HepG2 (cell line): ENCODE results near the gene PSORS1C1. TPM values are rescaled to one million over a fixed set of nuclear protein-coding genes. Genes with fewer than 3 reads are reported as not detected.

ENCODE experiments used
- ATAC-seq: fragments of 200-7000 bp; cut with Tn5 transposase; 3 replicates; pipeline ENCODE4 v1.9.1; 2020; ENCODE audit warnings: mild to moderate bottlenecking, moderate library complexity
- BruUV-seq: library from RNA; stranded (reverse); fragments of 400-500 nt; replicated peaks from 2 replicates; lab custom pipeline; 2021; lab: Mats Ljungman, UMichigan
- CTCF ChIA-PET: fragments of 300-600 bp; formaldehyde crosslinking; extraction: SDS; loops from one replicate; lab custom pipeline; 2021; ENCODE audit warnings: low total read pairs, inconsistent platforms, low intra/inter-chr PET ratio; lab: Yijun Ruan, JAX
- POLR2A ChIA-PET: fragments of 350-600 bp; sonication (Branson Sonifier 250); formaldehyde crosslinking; loops from one replicate; lab custom pipeline; 2020; ENCODE audit warnings: antibody characterized with exemption, inconsistent platforms; lab: Yijun Ruan, JAX
- DNase-seq: peaks from one replicate; pipeline ENCODE4 v3.0.0-alpha.2; 2015; ENCODE audit warnings: low spot score
- FAIRE-seq: peaks from 3 replicates; lab custom pipeline; 2011; peaks lifted over from hg19 to GRCh38; lab: Jason Lieb, UNC
- H2AFZ ChIP-seq: one replicate; pipeline ENCODE4 v1.6.1; 2011; ENCODE audit warnings: low read length, inconsistent platforms
- H3K27ac ChIP-seq: fragments of 300-600 bp; 3 replicates; pipeline ENCODE4 v1.8.0; 2011; ENCODE audit warnings: mixed run types, mild to moderate bottlenecking, mixed read lengths, low read length, inconsistent platforms; ENCODE audit not compliant: insufficient read depth; ENCODE audit errors: extremely low read length
- H3K27me3 ChIP-seq, 2 experiments: fragments of 200-600 bp in 1 of 2; 2 replicates in 1 of 2; 3 replicates in 1 of 2; pipeline versions ENCODE4 v1.6.0 to v1.8.0; 2011; ENCODE audit warnings: low read length in 2 of 2, mild to moderate bottlenecking in 2 of 2, moderate library complexity in 2 of 2, inconsistent platforms in 1 of 2; ENCODE audit not compliant: insufficient read depth in 2 of 2, control insufficient read depth in 1 of 2
- H3K36me3 ChIP-seq, 2 experiments: fragments of 200-600 bp in 1 of 2; replicated peaks in 1 of 2; 2 replicates in 1 of 2; 3 replicates in 1 of 2; pipeline versions ENCODE4 v1.5.1 to v1.8.0; 2011; ENCODE audit warnings: low read length in 2 of 2, inconsistent platforms in 1 of 2; ENCODE audit not compliant: insufficient read depth in 2 of 2, control insufficient read depth in 1 of 2
- H3K4me1 ChIP-seq: 2 replicates; pipeline ENCODE4 v1.5.1; 2012; ENCODE audit warnings: low read length, inconsistent platforms; ENCODE audit not compliant: insufficient read depth
- H3K4me2 ChIP-seq: 2 replicates; pipeline ENCODE4 v1.6.0; 2011; ENCODE audit warnings: low read depth, low read length, inconsistent platforms
- H3K4me3 ChIP-seq, 3 experiments: fragments of 200-600 bp in 1 of 3; sonication (generic), shearing (Covaris generic) in 1 of 3; replicated peaks in 1 of 3; 2 replicates each; pipeline ENCODE4 v1.5.1; 2011 to 2016; ENCODE audit warnings: low read length in 3 of 3, inconsistent platforms in 2 of 3, low read depth in 2 of 3, mild to moderate bottlenecking in 2 of 3, control low read depth in 1 of 3, mixed read lengths in 1 of 3; ENCODE audit not compliant: insufficient read depth in 1 of 3
- H3K79me2 ChIP-seq: one replicate; pipeline ENCODE4 v1.6.1; 2011; ENCODE audit warnings: low read length, inconsistent platforms; ENCODE audit not compliant: insufficient read depth
- H3K9ac ChIP-seq: 2 replicates; pipeline ENCODE4 v1.6.0; 2011; ENCODE audit warnings: mild to moderate bottlenecking, low read depth, low read length, inconsistent platforms; ENCODE audit not compliant: insufficient read depth
- H3K9me3 ChIP-seq: 2 replicates; pipeline ENCODE4 v1.5.1; 2012; ENCODE audit warnings: mild to moderate bottlenecking, low read length
- H4K20me1 ChIP-seq: 2 replicates; pipeline ENCODE4 v1.6.0; 2011; ENCODE audit warnings: inconsistent platforms, mild to moderate bottlenecking, low read length, moderate library complexity; ENCODE audit not compliant: insufficient read depth
- KAT7 ChIP-seq: IDR thresholded peaks from 2 replicates; pipeline ENCODE4 v1.6.1; 2018; ENCODE audit warnings: borderline replicate concordance, missing compliant biosample characterization
- SP1 ChIP-seq, 2 experiments: fragments of 450-650 bp in 1 of 2; sonication (generic) in 1 of 2; formaldehyde crosslinking in 1 of 2; IDR thresholded peaks; 2 replicates each; pipeline versions ENCODE4 v1.4.0 to v1.6.1; 2016 to 2020; ENCODE audit warnings: missing genetic modification reagents in 1 of 2
- YY1 ChIP-seq: IDR thresholded peaks from 2 replicates; pipeline ENCODE4 v1.6.1; 2011; ENCODE audit warnings: low read length, low read depth, moderate library complexity, mild to moderate bottlenecking; ENCODE audit not compliant: insufficient read depth, insufficient replicate concordance
- ZNF12 ChIP-seq: sonication (generic); formaldehyde crosslinking; IDR thresholded peaks from 2 replicates; pipeline ENCODE4 v1.5.0; 2020; ENCODE audit warnings: missing genetic modification reagents
- ZNF256 ChIP-seq: sonication (generic); formaldehyde crosslinking; conservative IDR thresholded peaks from 2 replicates; pipeline ENCODE4 v1.4.0; 2020; ENCODE audit warnings: missing genetic modification reagents
- ZNF274 ChIP-seq: sonication (generic); formaldehyde crosslinking; IDR thresholded peaks from 2 replicates; pipeline ENCODE4 v1.5.1; 2020; ENCODE audit warnings: mild to moderate bottlenecking, missing genetic modification reagents
- ZSCAN9 ChIP-seq: IDR thresholded peaks from 2 replicates; pipeline ENCODE4 v1.6.1; 2016; ENCODE audit warnings: borderline replicate concordance
- WGBS: methylation state at CpG from one replicate; pipeline ENCODE4 v1.1.6; 2017; ENCODE audit warnings: low lambda C conversion rate; 5-methylcytosine and 5-hydroxymethylcytosine counted together
- in situ Hi-C: cut with HindIII; loops from 2 replicates; pipeline ENCODE4 v1.10.0; 2017; ENCODE audit warnings: low pct_unique_long_range_greater_than_20kb; ENCODE audit not compliant: extremely low pct_ligation_motif_present
- intact Hi-C: fragments of 100-400 bp; cut with micrococcal nuclease; formaldehyde crosslinking; loops from one replicate; pipeline ENCODE4 v1.10.0; 2022; ENCODE audit not compliant: unreplicated experiment
- polyA plus RNA-seq, 8 experiments: library from polyadenylated mRNA; depleted of rRNA in 3 of 8; stranded (reverse) in 7 of 8; unstranded in 1 of 8; fragments of >200 nt; fragmentation: Illumina TruSeq in 4 of 8; extraction: Trizol in 4 of 8; gene quantifications; 2 replicates each; pipeline versions ENCODE4 v1.2.1 to v1.2.3, GENCODE V29; 2011 to 2016; ENCODE audit warnings: low read depth in 4 of 8, missing spikeins in 1 of 8, mixed read lengths in 1 of 8; ENCODE audit not compliant: insufficient read depth in 1 of 8
- total RNA-seq, 5 experiments: library from RNA; depleted of rRNA; stranded (reverse); fragments of >200 nt; fragmentation: Illumina TruSeq; extraction: Trizol; gene quantifications; 2 replicates each; pipeline ENCODE4 v1.2.3, GENCODE V29; 2016; ENCODE audit warnings: low read depth in 1 of 5
- TF ChIP-seq, protein P1 (sequence below): IDR thresholded peaks from 2 replicates; pipeline ENCODE4 v1.6.1; 2016; ENCODE audit warnings: low read depth, missing genetic modification reagents, missing compliant biosample characterization

Gene PSORS1C1
- total and polyA plus RNA-seq, 2 of the 13 experiments (the other 11 are each of a cell fraction or from before 2014, with no cell fraction given), result 0.01 to 0.02 TPM

DNA sequence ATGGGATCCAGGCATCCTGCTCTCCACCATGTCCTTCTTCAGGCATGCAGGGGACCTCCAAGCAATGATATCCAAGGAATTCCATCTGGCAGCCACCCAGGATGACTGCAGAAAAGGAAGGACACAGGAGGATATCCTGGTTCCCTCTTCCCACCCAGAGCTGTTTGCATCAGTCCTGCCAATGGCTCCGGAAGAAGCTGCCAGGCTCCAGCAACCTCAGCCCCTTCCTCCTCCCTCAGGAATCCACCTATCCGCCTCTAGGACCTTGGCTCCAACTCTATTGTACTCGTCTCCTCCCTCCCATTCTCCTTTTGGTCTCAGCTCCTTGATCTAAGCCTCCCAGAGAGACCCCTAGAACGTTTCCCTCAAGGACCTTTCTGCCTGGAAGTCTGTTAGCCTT lies 25.0 kb downstream of the PSORS1C1 start:
- H3K4me2 ChIP-seq, result no peak overlapping the region
- peaks cover 1 to 10% of the 10 kb centered on the region in 2 experiments; a peak in 3 of 5 replicates for H3K36me3 ChIP-seq
- H3K4me3 ChIP-seq, result no peak overlapping the region
- no peak for FAIRE-seq
- 0 out of 5 replicates have a peak, but pooled peaks cover 0 to 4% of the 10 kb centered on the region in 2 experiments for H3K27me3 ChIP-seq
- 6% methylated on average over 4 of the region's 4 CpGs for WGBS
- no peak overlapping the region for H3K27ac ChIP-seq
- no peaks in the 10 kb centered on the region for H3K9me3 ChIP-seq
- H2AFZ ChIP-seq, result no peak overlapping the region
- H4K20me1 ChIP-seq, result no peaks in the 10 kb centered on the region
- no TSS peak for BruUV-seq
- H3K9ac ChIP-seq, result no peak overlapping the region
- ChIA-PET CTCF (no interaction called here), POLR2A (no interaction called here)
- in situ Hi-C loops (loop anchor here (5.0 kb wide), 2 partner anchors 53 to 228 kb away; no protein-coding TSS in a partner anchor), intact Hi-C loops (no loop called here)
- DNase-seq, result no peak
- H3K4me1 ChIP-seq, result peaks cover 7% of the 10 kb centered on the region
- ATAC-seq, result no peak
- no peaks in the 10 kb centered on the region for H3K79me2 ChIP-seq
- no peak for TF ChIP-seq ZNF274 (CRISPR knock-in tag)
- TF ChIP-seq ZNF12 (CRISPR knock-in tag), result no peak
- no peak for TF ChIP-seq SP1 (IDR thresholded peaks at IDR 0.05)
- TF ChIP-seq SP1 (CRISPR knock-in tag; IDR thresholded peaks at IDR 0.05), result no peak
- no peak for TF ChIP-seq KAT7
- TF ChIP-seq, protein P1, sequence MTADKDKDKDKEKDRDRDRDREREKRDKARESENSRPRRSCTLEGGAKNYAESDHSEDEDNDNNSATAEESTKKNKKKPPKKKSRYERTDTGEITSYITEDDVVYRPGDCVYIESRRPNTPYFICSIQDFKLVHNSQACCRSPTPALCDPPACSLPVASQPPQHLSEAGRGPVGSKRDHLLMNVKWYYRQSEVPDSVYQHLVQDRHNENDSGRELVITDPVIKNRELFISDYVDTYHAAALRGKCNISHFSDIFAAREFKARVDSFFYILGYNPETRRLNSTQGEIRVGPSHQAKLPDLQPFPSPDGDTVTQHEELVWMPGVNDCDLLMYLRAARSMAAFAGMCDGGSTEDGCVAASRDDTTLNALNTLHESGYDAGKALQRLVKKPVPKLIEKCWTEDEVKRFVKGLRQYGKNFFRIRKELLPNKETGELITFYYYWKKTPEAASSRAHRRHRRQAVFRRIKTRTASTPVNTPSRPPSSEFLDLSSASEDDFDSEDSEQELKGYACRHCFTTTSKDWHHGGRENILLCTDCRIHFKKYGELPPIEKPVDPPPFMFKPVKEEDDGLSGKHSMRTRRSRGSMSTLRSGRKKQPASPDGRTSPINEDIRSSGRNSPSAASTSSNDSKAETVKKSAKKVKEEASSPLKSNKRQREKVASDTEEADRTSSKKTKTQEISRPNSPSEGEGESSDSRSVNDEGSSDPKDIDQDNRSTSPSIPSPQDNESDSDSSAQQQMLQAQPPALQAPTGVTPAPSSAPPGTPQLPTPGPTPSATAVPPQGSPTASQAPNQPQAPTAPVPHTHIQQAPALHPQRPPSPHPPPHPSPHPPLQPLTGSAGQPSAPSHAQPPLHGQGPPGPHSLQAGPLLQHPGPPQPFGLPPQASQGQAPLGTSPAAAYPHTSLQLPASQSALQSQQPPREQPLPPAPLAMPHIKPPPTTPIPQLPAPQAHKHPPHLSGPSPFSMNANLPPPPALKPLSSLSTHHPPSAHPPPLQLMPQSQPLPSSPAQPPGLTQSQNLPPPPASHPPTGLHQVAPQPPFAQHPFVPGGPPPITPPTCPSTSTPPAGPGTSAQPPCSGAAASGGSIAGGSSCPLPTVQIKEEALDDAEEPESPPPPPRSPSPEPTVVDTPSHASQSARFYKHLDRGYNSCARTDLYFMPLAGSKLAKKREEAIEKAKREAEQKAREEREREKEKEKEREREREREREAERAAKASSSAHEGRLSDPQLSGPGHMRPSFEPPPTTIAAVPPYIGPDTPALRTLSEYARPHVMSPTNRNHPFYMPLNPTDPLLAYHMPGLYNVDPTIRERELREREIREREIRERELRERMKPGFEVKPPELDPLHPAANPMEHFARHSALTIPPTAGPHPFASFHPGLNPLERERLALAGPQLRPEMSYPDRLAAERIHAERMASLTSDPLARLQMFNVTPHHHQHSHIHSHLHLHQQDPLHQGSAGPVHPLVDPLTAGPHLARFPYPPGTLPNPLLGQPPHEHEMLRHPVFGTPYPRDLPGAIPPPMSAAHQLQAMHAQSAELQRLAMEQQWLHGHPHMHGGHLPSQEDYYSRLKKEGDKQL (CRISPR knock-in tag), result no peak
- TF ChIP-seq ZSCAN9 (CRISPR knock-in tag), result no peak
- no peak for TF ChIP-seq YY1
- no peak for TF ChIP-seq ZNF256
